GM21576 (cell line): ENCODE results near the gene UBC.
A peak's percentile ranks its signal among the peaks of the same experiment; 100 is the strongest.
"Not testable (repeated sequence)": the region's sequence is repeated elsewhere in the genome, so short reads cannot be mapped to it uniquely, and the experiment has no call there.

Experiments used
- ATAC-seq: cut with Tn5 transposase; IDR thresholded peaks from one replicate; pipeline ENCODE4 v1.9.1; 2021; ENCODE audit warnings: mild to moderate bottlenecking, moderate library complexity; ENCODE audit not compliant: unreplicated experiment

UBC gene

GRCh38 chr12:124931528-124931927 is 17.1 kb upstream of the UBC start:
- ATAC-seq, result not testable (repeated sequence)

- ATAC-seq, result no peak
Observed at GRCh38 chr12:124930586-124930985, 16.1 kb upstream of the UBC start.

GRCh38 chr12:124929649-124930419 is 15.4 kb upstream of the UBC start:
- ATAC-seq, result no peak

- ATAC-seq, result no peak
Observed at GRCh38 chr12:124928912-124929530, 14.6 kb upstream of the UBC start.

GRCh38 chr12:124928095-124928911 is 13.9 kb upstream of the UBC start:
- ATAC-seq, result peak; percentile 37

GRCh38 chr12:124927201-124928094 is 13.0 kb upstream of the UBC start:
- ATAC-seq, result peak; percentile 64

- not testable (repeated sequence) for ATAC-seq
Observed at GRCh38 chr12:124925782-124926181, 11.3 kb upstream of the UBC start.

GRCh38 chr12:124925117-124925516 is 10.7 kb upstream of the UBC start:
- ATAC-seq, result no peak

GRCh38 chr12:124923905-124924734 is 9.7 kb upstream of the UBC start:
- no peak for ATAC-seq

GRCh38 chr12:124921200-124922031 is 7.0 kb upstream of the UBC start:
- ATAC-seq, result peak; percentile 45

- no peak for ATAC-seq
Observed at GRCh38 chr12:124920353-124920935, 6.0 kb upstream of the UBC start.

GRCh38 chr12:124919521-124920352 is 5.3 kb upstream of the UBC start:
- no peak for ATAC-seq

GRCh38 chr12:124918622-124918988 is 4.2 kb upstream of the UBC start:
- ATAC-seq, result not testable (repeated sequence)

GRCh38 chr12:124917841-124918621 is 3.6 kb upstream of the UBC start:
- no peak for ATAC-seq

- peak; percentile 46 for ATAC-seq
Observed at GRCh38 chr12:124917135-124917840, 2.8 kb upstream of the UBC start.
